H1 (cell line): ENCODE data around the gene CAST. TPM values are rescaled to one million over a fixed set of nuclear protein-coding genes. Genes with fewer than 3 reads are reported as not detected.

Source experiments
- CTCF ChIA-PET: fragments of 300-600 bp; sonication (Branson Sonifier 250); formaldehyde crosslinking; loops from one replicate; lab custom pipeline; 2021; ENCODE audit not compliant: partially characterized antibody; lab: Charles Lee
- POLR2A ChIA-PET: fragments of 300-600 bp; sonication (Branson Sonifier 250); formaldehyde crosslinking; loops from one replicate; lab custom pipeline; 2021; ENCODE audit warnings: inconsistent platforms; ENCODE audit not compliant: partially characterized antibody; lab: Charles Lee
- DNase-seq, 2 experiments: peaks; one replicate each; pipeline versions ENCODE4 v3.0.0 to v3.0.0-alpha.2; 2010 to 2022; ENCODE audit warnings: low spot score in 2 of 2, low read depth in 1 of 2, mixed read lengths in 1 of 2
- FAIRE-seq: peaks from 2 replicates; lab custom pipeline; 2011; peaks lifted over from hg19 to GRCh38; lab: Jason Lieb, UNC
- H2AFZ ChIP-seq: 2 replicates; pipeline ENCODE4 v1.8.1; 2012; ENCODE audit warnings: low read length, inconsistent platforms
- H2AK5ac ChIP-seq: 2 replicates; pipeline ENCODE4 v1.6.1; 2013; ENCODE audit warnings: low read depth, low read length
- H2BK120ac ChIP-seq: replicated peaks from 2 replicates; pipeline ENCODE3; 2013; ENCODE audit warnings: low read depth, low read length, inconsistent platforms
- H2BK12ac ChIP-seq: 2 replicates; pipeline ENCODE4 v1.6.1; 2013; ENCODE audit warnings: low read depth, low read length
- H2BK15ac ChIP-seq: 2 replicates; pipeline ENCODE4 v1.6.1; 2013; ENCODE audit warnings: low read length
- H2BK20ac ChIP-seq: 2 replicates; pipeline ENCODE4 v1.6.1; 2013; ENCODE audit warnings: low read length
- H2BK5ac ChIP-seq: 2 replicates; pipeline ENCODE4 v1.6.1; 2013; ENCODE audit warnings: low read depth, low read length
- H3K14ac ChIP-seq: 2 replicates; pipeline ENCODE4 v1.6.1; 2013; ENCODE audit warnings: inconsistent platforms; ENCODE audit not compliant: insufficient read length
- H3K18ac ChIP-seq: 2 replicates; pipeline ENCODE4 v1.6.1; 2013; ENCODE audit warnings: low read length; ENCODE audit errors: extremely low read depth
- H3K23ac ChIP-seq: 2 replicates; pipeline ENCODE4 v1.6.1; 2013; ENCODE audit warnings: inconsistent platforms; ENCODE audit not compliant: insufficient read length
- H3K23me2 ChIP-seq: 2 replicates; pipeline ENCODE4 v1.6.1; 2013; ENCODE audit warnings: low read depth, low read length
- H3K27ac ChIP-seq: 2 replicates; pipeline ENCODE4 v1.6.1; 2011; ENCODE audit warnings: low read depth, low read length, inconsistent platforms
- H3K27me3 ChIP-seq, 4 experiments: replicated peaks in 1 of 4; 1 replicate in 1 of 4; 2 replicates in 3 of 4; pipeline versions ENCODE4 v1.6.1 to v1.8.1; 2011 to 2013; ENCODE audit warnings: low read length in 3 of 4, mild to moderate bottlenecking in 3 of 4, inconsistent platforms in 2 of 4, mixed read lengths in 2 of 4, moderate library complexity in 1 of 4; ENCODE audit not compliant: control insufficient read depth in 3 of 4, insufficient read depth in 3 of 4; ENCODE audit errors: extremely low read depth in 1 of 4
- H3K36me3 ChIP-seq, 4 experiments: 2 replicates each; pipeline versions ENCODE4 v1.6.1 to v1.8.1; 2011 to 2013; ENCODE audit warnings: mild to moderate bottlenecking in 4 of 4, low read length in 3 of 4, moderate library complexity in 2 of 4, control low read depth in 1 of 4, inconsistent platforms in 1 of 4; ENCODE audit not compliant: insufficient read depth in 4 of 4, control insufficient read depth in 2 of 4
- H3K4ac ChIP-seq: replicated peaks from 2 replicates; pipeline ENCODE3; 2013; ENCODE audit warnings: low read length, low read depth, mixed read lengths, inconsistent platforms; ENCODE audit not compliant: insufficient read length
- H3K4me1 ChIP-seq, 4 experiments: replicated peaks in 1 of 4; 1 replicate in 1 of 4; 2 replicates in 3 of 4; pipeline versions ENCODE4 v1.6.1 to v1.8.1; 2011 to 2013; ENCODE audit warnings: low read length in 3 of 4, inconsistent platforms in 2 of 4, mixed read lengths in 1 of 4; ENCODE audit not compliant: insufficient read depth in 4 of 4, control insufficient read depth in 3 of 4
- H3K4me2 ChIP-seq, 2 experiments: 2 replicates each; pipeline versions ENCODE4 v1.6.1 to v1.8.1; 2011 to 2013; ENCODE audit warnings: low read depth in 2 of 2, low read length in 2 of 2, control low read depth in 1 of 2, inconsistent platforms in 1 of 2, mild to moderate bottlenecking in 1 of 2; ENCODE audit not compliant: insufficient read depth in 1 of 2
- H3K4me3 ChIP-seq, 4 experiments: fragments of 200-600, 300-600 bp in 1 of 4; sonication (generic), shearing (Covaris generic), sonication (Bioruptor Twin) in 1 of 4; 2 replicates each; pipeline versions ENCODE4 v1.5.1 to v1.8.1; 2011 to 2016; ENCODE audit warnings: low read length in 4 of 4, low read depth in 3 of 4, control low read depth in 2 of 4, inconsistent platforms in 2 of 4, mild to moderate bottlenecking in 2 of 4, mixed read lengths in 1 of 4, moderate library complexity in 1 of 4; ENCODE audit not compliant: insufficient read depth in 2 of 4; ENCODE audit errors: extremely low read depth in 1 of 4
- H3K56ac ChIP-seq: replicated peaks from 2 replicates; pipeline ENCODE3; 2013; ENCODE audit warnings: low read depth, mild to moderate bottlenecking, mixed read lengths, low read length, inconsistent platforms; ENCODE audit not compliant: insufficient read length
- H3K79me1 ChIP-seq: 2 replicates; pipeline ENCODE4 v1.6.1; 2013; ENCODE audit warnings: low read depth, low read length, control low read depth
- H3K79me2 ChIP-seq, 2 experiments: 2 replicates each; pipeline versions ENCODE4 v1.6.1 to v1.8.1; 2012 to 2013; ENCODE audit warnings: low read length in 2 of 2, mild to moderate bottlenecking in 2 of 2, inconsistent platforms in 1 of 2; ENCODE audit not compliant: insufficient read depth in 2 of 2, control insufficient read depth in 1 of 2
- H3K9ac ChIP-seq, 4 experiments: replicated peaks in 1 of 4; 1 replicate in 1 of 4; 2 replicates in 3 of 4; pipeline versions ENCODE4 v1.6.1 to v1.8.1; 2011 to 2013; ENCODE audit warnings: low read depth in 3 of 4, low read length in 3 of 4, control low read depth in 2 of 4, mild to moderate bottlenecking in 2 of 4, moderate library complexity in 2 of 4, inconsistent platforms in 1 of 4; ENCODE audit errors: extremely low read depth in 1 of 4
- H3K9me3 ChIP-seq, 2 experiments: 2 replicates each; pipeline versions ENCODE4 v1.6.1 to v1.8.1; 2012 to 2013; ENCODE audit warnings: mild to moderate bottlenecking in 2 of 2, moderate library complexity in 2 of 2, control low read depth in 1 of 2, inconsistent platforms in 1 of 2, low read depth in 1 of 2, low read length in 1 of 2, mixed read lengths in 1 of 2; ENCODE audit not compliant: insufficient read depth in 2 of 2
- H4K20me1 ChIP-seq, 2 experiments: replicated peaks in 1 of 2; 2 replicates each; pipeline versions ENCODE3 to v1.8.1; 2011 to 2013; ENCODE audit warnings: inconsistent platforms in 2 of 2, low read length in 2 of 2, mild to moderate bottlenecking in 1 of 2; ENCODE audit not compliant: insufficient read depth in 2 of 2, control insufficient read depth in 1 of 2
- H4K5ac ChIP-seq: 2 replicates; pipeline ENCODE4 v1.6.1; 2013; ENCODE audit warnings: low read length, low read depth, mixed read lengths, inconsistent platforms; ENCODE audit not compliant: insufficient read length
- H4K8ac ChIP-seq: 2 replicates; pipeline ENCODE4 v1.8.0; 2013; ENCODE audit warnings: mild to moderate bottlenecking, moderate library complexity, low read length, inconsistent platforms; ENCODE audit not compliant: insufficient read depth; ENCODE audit errors: extremely low read depth
- H4K91ac ChIP-seq: replicated peaks from 2 replicates; pipeline ENCODE3; 2013; ENCODE audit warnings: low read length, mixed read lengths, inconsistent platforms; ENCODE audit not compliant: insufficient read length
- ASH2L ChIP-seq: fragments of 200-600, 300-600 bp; sonication (generic); IDR thresholded peaks from one replicate; pipeline ENCODE4 v1.7.1; 2017; ENCODE audit warnings: low read length
- RAD21 ChIP-seq, 2 experiments: IDR thresholded peaks in 1 of 2; conservative IDR thresholded peaks in 1 of 2; 2 replicates each; pipeline ENCODE4 v1.6.1; 2011; ENCODE audit warnings: low read depth in 2 of 2, low read length in 2 of 2, improper control_type of control experiment in 1 of 2, inconsistent platforms in 1 of 2, mild to moderate bottlenecking in 1 of 2, moderate library complexity in 1 of 2
- WGBS, 2 experiments: shearing (Covaris generic) in 1 of 2; methylation state at CpG; one replicate each; pipeline versions ENCODE4 v1.1.6 to v1.1.7; 2013 to 2015; ENCODE audit warnings: low lambda C conversion rate in 2 of 2, mixed read lengths in 2 of 2, inconsistent platforms in 1 of 2, low coverage in 1 of 2, missing lambda C conversion rate in 1 of 2; ENCODE audit not compliant: insufficient replicate concordance in 2 of 2, insufficient coverage in 1 of 2, insufficient read length in 1 of 2; ENCODE audit errors: extremely low coverage in 1 of 2, missing lambda C conversion rate in 1 of 2; 5-methylcytosine and 5-hydroxymethylcytosine counted together
- polyA plus RNA-seq, 7 experiments: library from polyadenylated mRNA; depleted of rRNA in 3 of 7; stranded (reverse) in 5 of 7; unstranded in 2 of 7; fragments of >200 nt in 5 of 7; fragments of 200-250 nt in 2 of 7; gene quantifications; 1 replicate in 5 of 7; 2 replicates in 1 of 7; 4 replicates in 1 of 7; pipeline versions ENCODE4 v1.2.1 to v1.2.3, GENCODE V29; 2011 to 2013; ENCODE audit warnings: missing spikeins in 2 of 7, mixed read lengths in 2 of 7
- total RNA-seq: library from RNA; stranded (reverse); fragmentation: NEBNext Ultra II Directional; extraction: Animal tissue kit (Norgen Biotek cat#: 25700); gene quantifications from 2 replicates; pipeline ENCODE4 v1.2.1, GENCODE V29; 2021
- TF ChIP-seq, protein P1 (sequence below), 3 experiments: IDR thresholded peaks; 1 replicate in 2 of 3; 2 replicates in 1 of 3; pipeline versions ENCODE4 v1.5.1 to v1.6.1; 2011; ENCODE audit warnings: low read length in 3 of 3, mild to moderate bottlenecking in 3 of 3, inconsistent platforms in 2 of 3, low read depth in 1 of 3, moderate library complexity in 1 of 3; ENCODE audit not compliant: insufficient read depth in 1 of 3; ENCODE audit errors: control extremely low read depth in 1 of 3

The CAST gene
- total and polyA plus RNA-seq, 2 of the 8 experiments (the other 6 are each of a cell fraction or from before 2014, with no cell fraction given): 9.0 to 48.2 TPM

DNA sequence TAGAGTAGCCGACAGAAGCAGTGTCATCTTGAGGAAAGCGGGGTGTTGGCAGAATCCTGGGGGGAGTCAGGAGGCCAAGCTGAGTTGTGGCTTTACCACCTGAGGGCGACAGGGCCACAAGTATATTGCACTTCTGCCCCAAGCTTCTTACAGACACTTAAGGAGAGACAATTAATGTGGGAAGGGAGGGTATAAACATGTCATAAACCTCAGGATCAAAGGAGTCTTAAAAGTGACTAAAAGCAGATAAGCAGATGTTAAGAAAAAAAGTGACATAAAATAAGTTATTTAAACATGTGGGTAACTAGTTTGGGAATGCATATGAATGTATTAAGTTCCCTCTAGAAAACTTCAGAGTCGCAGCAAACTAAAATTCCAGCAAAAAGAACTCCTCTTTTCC, 81.6 kb downstream of the CAST start:
- Histone ChIP-seq H3K14ac (no peak overlapping the region), H3K79me2 (no peaks in the 10 kb centered on the region), H3K79me1 (no peaks in the 10 kb centered on the region), H3K27ac (no peak overlapping the region), H3K4ac (no peak overlapping the region), H2AFZ (no peak overlapping the region), H3K9ac (no peak overlapping the region), H3K56ac (no peak overlapping the region), H4K5ac (no peak overlapping the region), H4K91ac (no peak overlapping the region), H3K4me3 (no peak overlapping the region), H3K23me2 (no peaks in the 10 kb centered on the region), H3K9me3 (no peaks in the 10 kb centered on the region), H2BK20ac (no peak overlapping the region), H3K4me1 (no peaks in the 10 kb centered on the region; a peak in 1 of 7 replicates), H4K8ac (no peak overlapping the region), H4K20me1 (no peaks in the 10 kb centered on the region), H3K4me2 (no peak overlapping the region), H2BK12ac (no peak overlapping the region), H3K18ac (no peak overlapping the region), H2BK15ac (no peak overlapping the region), H2BK120ac (no peak overlapping the region), H2AK5ac (no peak overlapping the region), H2BK5ac (no peak overlapping the region), H3K27me3 (no peaks in the 10 kb centered on the region), H3K36me3 (peaks cover 0 to 9% (median 4%) of the 10 kb centered on the region in 4 experiments; a peak in 2 of 8 replicates), H3K23ac (no peak overlapping the region)
- 78% methylated on average over 4 of the region's 4 CpGs; no CpG with 5 or more reads in 1 of the 2 experiments for WGBS, 2 experiments
- TF ChIP-seq, protein P1, sequence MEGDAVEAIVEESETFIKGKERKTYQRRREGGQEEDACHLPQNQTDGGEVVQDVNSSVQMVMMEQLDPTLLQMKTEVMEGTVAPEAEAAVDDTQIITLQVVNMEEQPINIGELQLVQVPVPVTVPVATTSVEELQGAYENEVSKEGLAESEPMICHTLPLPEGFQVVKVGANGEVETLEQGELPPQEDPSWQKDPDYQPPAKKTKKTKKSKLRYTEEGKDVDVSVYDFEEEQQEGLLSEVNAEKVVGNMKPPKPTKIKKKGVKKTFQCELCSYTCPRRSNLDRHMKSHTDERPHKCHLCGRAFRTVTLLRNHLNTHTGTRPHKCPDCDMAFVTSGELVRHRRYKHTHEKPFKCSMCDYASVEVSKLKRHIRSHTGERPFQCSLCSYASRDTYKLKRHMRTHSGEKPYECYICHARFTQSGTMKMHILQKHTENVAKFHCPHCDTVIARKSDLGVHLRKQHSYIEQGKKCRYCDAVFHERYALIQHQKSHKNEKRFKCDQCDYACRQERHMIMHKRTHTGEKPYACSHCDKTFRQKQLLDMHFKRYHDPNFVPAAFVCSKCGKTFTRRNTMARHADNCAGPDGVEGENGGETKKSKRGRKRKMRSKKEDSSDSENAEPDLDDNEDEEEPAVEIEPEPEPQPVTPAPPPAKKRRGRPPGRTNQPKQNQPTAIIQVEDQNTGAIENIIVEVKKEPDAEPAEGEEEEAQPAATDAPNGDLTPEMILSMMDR (IDR thresholded peaks at IDR 0.05; ENCODE audit: control extremely low read depth in 1 of 3, insufficient read depth in 1 of 3, low read depth in 1 of 3, low read length in 3 of 3): 0 out of 4 replicates have a peak, but pooled peaks of 1 of the 3 experiments have one; percentile 4
- TF ChIP-seq ASH2L (no peak), RAD21 (IDR thresholded peaks at IDR 0.05 in 1 of 2, conservative IDR thresholded peaks at IDR 0.05 in 1 of 2; ENCODE audit: low read depth in 2 of 2, low read length in 2 of 2) (peak; percentile 7 to 18; a peak in 2 of 4 replicates)
- DNase-seq (no peak), FAIRE-seq (no peak)
- CTCF ChIA-PET: interaction anchor here (0.7 to 3.2 kb wide), 10 partner anchors 8 to 420 kb away, joined by 3 to 20 read pairs (median 4); no protein-coding TSS in a partner anchor
- POLR2A ChIA-PET: no interaction called here
